Suprapubic skin (tissue), 4 donors: ENCODE data around the gene ATRN.

ENCODE experiments used
- EP300 ChIP-seq: sonication (generic); formaldehyde crosslinking; IDR thresholded peaks from one replicate; pipeline ENCODE4 v1.6.1; 2017; ENCODE audit warnings: antibody characterized with exemption
- POLR2AphosphoS5 ChIP-seq, 3 donors: sonication (generic); formaldehyde crosslinking; IDR thresholded peaks; one replicate each; pipeline ENCODE4 v1.6.1; 2017; ENCODE audit warnings: antibody characterized with exemption in 3 of 3
- TF ChIP-seq, protein P1 (sequence below), 2 donors: fragments of 200-600 bp in 1 of 2; fragments of 450-650 bp in 1 of 2; sonication (generic) in 1 of 2; IDR thresholded peaks; one replicate each; pipeline ENCODE4 v1.5.1; 2016 to 2019; ENCODE audit warnings: antibody characterized with exemption in 2 of 2, mild to moderate bottlenecking in 1 of 2, moderate library complexity in 1 of 2

DNA sequence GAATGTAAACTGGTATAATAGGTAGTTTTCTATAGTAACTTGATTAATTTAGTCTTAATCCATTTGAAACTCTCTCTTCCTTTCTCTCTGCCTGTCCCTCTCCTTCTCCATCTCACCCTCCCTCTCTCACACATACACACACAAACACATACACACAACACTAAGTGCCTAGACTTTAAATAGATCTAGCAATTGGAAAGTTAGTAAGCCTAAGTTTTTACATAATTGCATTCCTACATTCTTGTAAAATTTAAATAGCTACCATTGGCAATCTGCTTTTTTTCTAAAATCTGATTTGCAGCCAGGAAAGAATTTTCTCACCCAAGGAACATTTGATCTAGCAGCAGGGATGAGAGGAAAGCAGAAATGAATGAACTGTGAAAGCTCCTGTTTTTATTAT lies 176.7 kb downstream of the ATRN start:
- TF ChIP-seq EP300 (no peak), POLR2AphosphoS5 (IDR thresholded peaks at IDR 0.05) (no peak)
- TF ChIP-seq, protein P1, sequence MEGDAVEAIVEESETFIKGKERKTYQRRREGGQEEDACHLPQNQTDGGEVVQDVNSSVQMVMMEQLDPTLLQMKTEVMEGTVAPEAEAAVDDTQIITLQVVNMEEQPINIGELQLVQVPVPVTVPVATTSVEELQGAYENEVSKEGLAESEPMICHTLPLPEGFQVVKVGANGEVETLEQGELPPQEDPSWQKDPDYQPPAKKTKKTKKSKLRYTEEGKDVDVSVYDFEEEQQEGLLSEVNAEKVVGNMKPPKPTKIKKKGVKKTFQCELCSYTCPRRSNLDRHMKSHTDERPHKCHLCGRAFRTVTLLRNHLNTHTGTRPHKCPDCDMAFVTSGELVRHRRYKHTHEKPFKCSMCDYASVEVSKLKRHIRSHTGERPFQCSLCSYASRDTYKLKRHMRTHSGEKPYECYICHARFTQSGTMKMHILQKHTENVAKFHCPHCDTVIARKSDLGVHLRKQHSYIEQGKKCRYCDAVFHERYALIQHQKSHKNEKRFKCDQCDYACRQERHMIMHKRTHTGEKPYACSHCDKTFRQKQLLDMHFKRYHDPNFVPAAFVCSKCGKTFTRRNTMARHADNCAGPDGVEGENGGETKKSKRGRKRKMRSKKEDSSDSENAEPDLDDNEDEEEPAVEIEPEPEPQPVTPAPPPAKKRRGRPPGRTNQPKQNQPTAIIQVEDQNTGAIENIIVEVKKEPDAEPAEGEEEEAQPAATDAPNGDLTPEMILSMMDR (IDR thresholded peaks at IDR 0.05), result no peak
